GM18507 (cell line): ENCODE results near the gene KPRP.

Experiments used
- DNase-seq: peaks from one replicate; pipeline ENCODE4 v3.0.0; 2011; ENCODE audit warnings: low read depth; ENCODE audit not compliant: insufficient read length; ENCODE audit errors: extremely low spot score
- FAIRE-seq: peaks from 2 replicates; lab custom pipeline; 2011; peaks lifted over from hg19 to GRCh38; lab: Jason Lieb, UNC

Gene KPRP, protein sequence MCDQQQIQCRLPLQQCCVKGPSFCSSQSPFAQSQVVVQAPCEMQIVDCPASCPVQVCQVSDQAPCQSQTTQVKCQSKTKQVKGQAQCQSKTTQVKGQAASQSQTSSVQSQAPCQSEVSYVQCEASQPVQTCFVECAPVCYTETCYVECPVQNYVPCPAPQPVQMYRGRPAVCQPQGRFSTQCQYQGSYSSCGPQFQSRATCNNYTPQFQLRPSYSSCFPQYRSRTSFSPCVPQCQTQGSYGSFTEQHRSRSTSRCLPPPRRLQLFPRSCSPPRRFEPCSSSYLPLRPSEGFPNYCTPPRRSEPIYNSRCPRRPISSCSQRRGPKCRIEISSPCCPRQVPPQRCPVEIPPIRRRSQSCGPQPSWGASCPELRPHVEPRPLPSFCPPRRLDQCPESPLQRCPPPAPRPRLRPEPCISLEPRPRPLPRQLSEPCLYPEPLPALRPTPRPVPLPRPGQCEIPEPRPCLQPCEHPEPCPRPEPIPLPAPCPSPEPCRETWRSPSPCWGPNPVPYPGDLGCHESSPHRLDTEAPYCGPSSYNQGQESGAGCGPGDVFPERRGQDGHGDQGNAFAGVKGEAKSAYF

GRCh38 chr1:152757747-152758146 is at the start of gene KPRP:
TSS of gene KPRP (plus strand) at chr1:152758025. CDS start at chr1:152759589, 1,564 bp downstream.
- no peak for DNase-seq
- FAIRE-seq, result no peak

DNA sequence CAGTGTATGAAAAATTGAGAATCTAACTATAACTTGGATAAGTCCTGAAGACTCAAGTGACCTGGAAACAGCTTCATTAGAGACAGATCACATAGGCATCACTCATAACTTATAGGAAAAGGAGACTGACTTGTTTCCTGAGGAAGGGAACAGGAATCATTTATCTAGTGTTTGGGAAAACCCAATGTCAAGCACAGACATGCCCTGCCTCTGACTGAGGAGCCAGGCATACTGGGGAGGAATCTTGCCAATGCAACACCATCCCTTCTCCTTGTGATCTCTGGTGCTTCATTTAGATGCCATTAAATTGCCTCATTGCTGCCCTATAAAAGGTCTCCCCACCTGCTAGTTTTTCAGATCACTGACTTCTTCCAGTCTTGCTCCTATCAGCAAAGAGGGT is 39.6 kb upstream of the KPRP start:
- FAIRE-seq (no peak), DNase-seq (no peak)

DNA sequence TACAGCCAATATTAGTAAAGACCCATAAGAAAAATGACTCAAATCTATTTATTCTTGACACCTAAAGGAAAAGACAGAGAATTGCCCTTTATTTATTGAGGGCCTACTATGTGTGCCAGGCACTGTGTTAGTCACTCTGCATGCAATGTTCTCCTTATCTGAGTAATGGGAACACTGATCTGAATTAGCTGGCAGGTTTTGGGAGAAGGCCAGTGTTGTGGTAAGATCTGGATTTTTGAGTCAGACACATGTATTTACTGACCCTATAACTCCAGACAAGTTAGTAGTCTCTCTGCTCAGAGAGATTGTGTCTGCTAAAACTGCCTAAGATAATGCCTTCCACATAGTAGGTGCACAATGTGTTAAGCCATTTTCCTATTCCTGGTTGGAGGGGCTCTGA is 32.6 kb upstream of the KPRP start:
- FAIRE-seq, result no peak
- no peak for DNase-seq

GRCh38 chr1:152728986-152729385 is 28.8 kb upstream of the KPRP start:
- FAIRE-seq (no peak), DNase-seq (no peak)

GRCh38 chr1:152735648-152736047 is 22.2 kb upstream of the KPRP start:
- DNase-seq, result no peak
- FAIRE-seq, result no peak

DNA sequence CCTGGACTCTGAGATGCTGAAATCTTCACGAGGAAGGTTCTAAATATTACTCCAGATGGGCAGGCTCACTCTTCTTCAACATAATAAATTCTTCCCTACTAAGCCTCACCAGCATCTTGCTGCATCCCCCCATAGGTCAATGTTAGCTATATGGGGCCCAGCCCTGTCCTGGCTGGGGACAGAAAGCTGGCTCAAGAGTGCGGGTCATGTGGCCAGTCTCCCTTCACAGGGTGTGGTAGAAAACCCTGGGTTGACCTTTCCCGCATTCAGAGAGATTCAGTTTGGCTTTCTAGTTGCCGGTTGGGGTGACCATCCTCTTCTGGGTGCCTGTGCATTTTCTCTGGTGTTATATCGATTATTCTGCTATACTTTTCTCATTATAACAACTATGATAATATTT is 19.8 kb upstream of the KPRP start:
- DNase-seq, result no peak
- FAIRE-seq, result no peak

DNA sequence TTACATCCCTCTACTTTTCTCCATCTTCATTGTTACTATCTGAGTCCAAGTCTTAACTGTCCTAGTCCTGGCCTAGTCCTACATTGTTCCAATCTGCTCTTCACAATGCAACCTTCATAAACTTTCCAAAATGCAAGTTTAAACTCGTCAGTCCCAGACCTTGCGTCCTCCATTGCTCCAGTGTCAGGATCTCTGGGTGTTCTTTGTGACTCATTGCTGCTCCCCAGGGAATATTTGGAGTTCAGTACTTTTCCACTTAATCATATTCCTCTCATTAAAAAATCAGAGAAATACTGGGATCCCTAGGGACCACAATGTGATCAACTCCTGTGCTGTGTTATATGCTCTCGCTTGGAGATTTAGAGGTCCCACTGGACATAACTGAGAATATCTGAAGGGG is 18.0 kb upstream of the KPRP start:
- DNase-seq, result no peak
- no peak for FAIRE-seq

DNA sequence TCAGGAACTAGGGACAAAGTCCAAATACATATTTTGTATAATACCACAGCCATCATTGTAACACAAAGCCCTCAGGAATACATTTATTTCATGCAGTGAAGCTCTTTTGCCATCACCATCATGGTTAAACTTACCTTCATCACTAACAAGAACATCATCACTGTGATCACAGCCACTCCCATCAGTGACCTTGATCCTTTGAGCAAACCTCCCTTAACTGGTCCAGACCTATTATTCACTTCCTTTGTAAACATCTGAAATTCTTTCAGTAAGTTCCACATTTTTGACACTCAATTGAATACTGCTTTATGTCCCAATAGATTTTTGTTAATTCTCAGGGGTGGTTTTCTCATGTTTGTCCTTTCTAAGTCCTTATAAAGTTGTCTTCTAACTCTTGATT is 16.2 kb upstream of the KPRP start:
- DNase-seq (no peak), FAIRE-seq (no peak)

DNA sequence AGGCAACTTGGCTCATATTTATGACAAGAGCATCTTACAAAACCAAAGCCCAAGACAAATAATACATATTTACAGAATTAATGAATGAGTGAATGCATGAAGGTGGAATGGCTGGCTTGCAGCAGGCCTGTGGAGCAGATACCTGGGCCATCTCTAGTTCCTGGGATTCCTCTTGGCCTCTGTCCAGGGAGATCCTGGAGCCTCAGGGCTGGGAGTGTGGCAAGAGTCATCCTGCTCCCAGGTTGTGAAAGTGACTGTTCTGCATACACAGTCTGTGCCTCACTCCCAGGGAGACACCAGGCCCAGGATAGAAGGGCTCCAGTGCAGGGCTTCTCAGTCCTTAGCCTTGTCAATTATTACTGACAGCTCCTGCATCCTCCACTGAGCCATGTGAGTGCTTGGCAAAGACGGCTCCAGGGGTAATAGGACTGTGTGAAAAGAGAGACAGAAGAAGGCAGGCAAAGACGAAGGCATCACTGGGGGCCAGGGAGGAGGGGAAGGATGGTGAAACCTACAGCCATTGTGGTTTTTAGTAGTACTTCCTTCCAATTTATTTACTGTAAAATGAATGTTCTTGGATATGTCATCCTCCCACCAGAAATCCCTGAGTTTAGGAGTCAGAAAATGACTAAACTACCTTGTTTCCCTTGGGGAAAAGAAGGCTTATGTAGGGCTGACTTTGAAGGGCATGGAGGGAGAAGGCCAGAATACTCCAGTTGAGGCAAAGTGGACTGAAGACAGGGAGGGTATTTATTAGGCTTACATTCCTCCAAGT is 14.3 kb upstream of the KPRP start:
- FAIRE-seq (no peak), DNase-seq (no peak)

GRCh38 chr1:152745289-152745704 is 12.5 kb upstream of the KPRP start:
- DNase-seq, result no peak
- no peak for FAIRE-seq

GRCh38 chr1:152745765-152746444 is 11.9 kb upstream of the KPRP start:
- FAIRE-seq, result no peak

DNA sequence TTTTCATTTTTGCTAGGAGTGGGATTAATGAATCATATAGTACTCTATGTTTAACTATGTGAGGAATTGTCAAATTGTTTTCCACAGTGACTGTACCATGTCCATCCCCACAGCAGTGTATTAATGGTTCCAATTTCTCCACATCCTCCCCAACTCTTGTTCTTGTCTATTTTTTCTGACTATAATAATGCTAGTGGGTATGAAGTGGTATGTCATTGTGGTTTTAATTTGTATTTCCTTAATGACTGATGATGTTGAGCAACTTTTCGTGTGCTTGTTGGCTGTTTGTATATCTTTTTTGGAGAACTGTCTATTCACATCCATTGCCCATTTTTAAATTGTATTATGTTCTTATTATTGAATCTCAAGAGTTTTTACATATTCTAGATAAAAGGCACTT is 10.0 kb upstream of the KPRP start:
- FAIRE-seq (no peak), DNase-seq (no peak)

More at GRCh38 chr1:152745765-152746444, 11.9 kb upstream of the KPRP start:
- DNase-seq, result no peak

DNA sequence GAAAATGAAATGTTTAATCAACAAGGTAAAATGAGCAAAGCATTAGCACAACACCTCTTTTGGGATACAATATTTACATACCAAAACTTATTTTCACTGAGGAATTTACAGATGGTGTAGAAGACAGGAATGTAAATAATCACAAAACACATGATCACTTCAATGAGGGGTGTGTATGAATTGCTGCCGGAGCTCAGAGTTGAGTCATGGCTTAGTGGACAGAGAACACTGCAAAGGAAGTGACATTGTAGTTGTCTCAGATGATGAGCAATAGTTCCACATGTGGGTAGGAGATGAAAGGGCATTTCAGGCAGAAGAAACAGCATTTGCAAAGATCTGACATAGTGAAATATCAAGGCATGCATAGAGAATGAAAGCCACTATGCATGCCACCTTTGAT is 5.6 kb upstream of the KPRP start:
- DNase-seq (no peak), FAIRE-seq (no peak)

GRCh38 chr1:152753586-152753985 is 4.2 kb upstream of the KPRP start:
- no peak for DNase-seq
- FAIRE-seq, result no peak

GRCh38 chr1:152756872-152757271 is 953 bp upstream of the KPRP start:
- DNase-seq (no peak), FAIRE-seq (no peak)

DNA sequence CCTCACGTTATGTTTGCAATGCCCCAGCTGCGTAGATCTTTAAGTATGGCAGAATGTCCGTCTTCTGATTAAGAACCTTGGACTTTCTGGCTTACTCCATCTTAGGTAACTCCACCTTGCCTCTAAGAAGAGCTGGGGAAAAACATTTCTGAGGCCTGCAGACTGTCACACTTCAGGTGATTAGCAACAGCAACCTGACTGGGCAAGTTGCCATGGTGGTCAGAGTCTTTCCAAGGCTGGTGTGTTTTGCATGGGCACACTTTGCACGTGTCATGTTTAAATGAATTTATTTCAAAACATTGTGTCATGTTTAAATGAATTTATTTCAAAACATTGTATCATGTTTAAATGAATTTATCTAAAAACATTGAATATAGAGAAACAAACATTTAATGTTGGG is 811 bp downstream of the KPRP start:
- FAIRE-seq (no peak), DNase-seq (no peak)

- FAIRE-seq (no peak), DNase-seq (no peak)
These were observed 1.8 kb downstream of the KPRP start for GRCh38 chr1:152759453-152760173.

DNA sequence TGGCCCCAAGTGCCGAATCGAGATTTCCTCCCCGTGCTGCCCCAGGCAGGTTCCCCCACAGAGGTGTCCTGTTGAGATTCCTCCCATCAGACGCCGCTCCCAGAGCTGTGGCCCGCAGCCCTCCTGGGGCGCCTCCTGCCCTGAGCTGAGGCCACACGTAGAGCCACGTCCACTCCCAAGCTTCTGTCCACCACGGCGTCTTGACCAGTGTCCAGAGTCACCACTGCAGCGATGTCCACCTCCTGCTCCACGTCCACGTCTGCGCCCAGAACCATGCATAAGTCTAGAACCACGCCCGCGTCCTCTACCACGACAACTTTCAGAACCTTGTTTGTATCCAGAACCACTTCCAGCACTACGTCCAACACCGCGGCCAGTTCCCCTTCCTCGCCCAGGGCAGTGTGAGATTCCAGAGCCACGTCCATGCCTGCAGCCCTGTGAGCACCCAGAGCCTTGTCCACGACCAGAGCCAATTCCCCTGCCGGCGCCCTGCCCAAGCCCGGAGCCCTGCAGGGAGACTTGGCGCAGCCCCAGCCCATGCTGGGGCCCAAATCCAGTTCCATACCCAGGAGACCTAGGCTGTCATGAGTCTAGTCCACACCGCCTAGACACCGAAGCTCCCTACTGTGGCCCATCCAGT is 2.8 kb downstream of the KPRP start:
- DNase-seq, result no peak
- FAIRE-seq, result no peak

DNA sequence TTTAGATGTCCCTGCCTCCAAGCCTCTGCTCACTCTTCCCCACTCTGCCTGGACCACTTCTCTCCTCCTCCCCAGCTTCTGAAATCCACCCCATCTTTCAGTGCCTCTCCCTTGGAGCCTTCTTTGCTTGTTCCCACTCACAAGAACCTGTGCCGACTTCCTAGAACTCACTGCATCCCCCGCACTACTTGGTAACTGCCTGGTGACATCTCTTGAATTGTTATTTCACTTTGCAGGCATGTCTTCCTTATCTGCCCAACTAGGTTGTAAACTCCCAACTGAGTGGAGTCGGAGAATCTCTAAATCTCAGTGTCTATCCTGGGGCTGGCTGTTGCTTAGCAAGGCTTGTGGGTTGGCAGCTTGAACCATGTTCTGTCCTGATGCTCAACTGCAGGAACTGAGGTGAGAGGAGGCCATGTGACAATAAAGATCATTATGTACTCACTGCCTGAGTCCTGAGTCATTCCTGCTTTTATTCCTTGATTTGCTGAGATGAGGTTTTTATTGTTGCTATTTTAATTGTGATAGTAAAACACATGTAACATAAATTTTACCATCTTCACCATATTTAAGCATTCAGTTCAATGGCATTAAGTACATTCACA is 3.9 kb downstream of the KPRP start:
- no peak for FAIRE-seq
- DNase-seq, result no peak
